Smooth muscle cell (in vitro differentiated cells): Measurements from ENCODE around the gene MED31. TPM values are rescaled to one million over a fixed set of nuclear protein-coding genes. Genes with fewer than 3 reads are reported as not detected.

Source experiments
- DNase-seq: peaks from one replicate; lab custom pipeline; 2025; ENCODE audit not compliant: unreplicated experiment; lab: John Stamatoyannopoulos, UW
- H2AFZ ChIP-seq: fragments of 200-600 bp; sonication (generic); 2 replicates; pipeline ENCODE4 v1.6.0; 2016; ENCODE audit warnings: antibody characterized with exemption, low read depth, mild to moderate bottlenecking
- H3F3A ChIP-seq: fragments of 200-600 bp; sonication (generic); 2 replicates; pipeline ENCODE4 v1.6.0; 2017; ENCODE audit warnings: antibody characterized with exemption, low read depth
- H3K27ac ChIP-seq: fragments of 200-600 bp; sonication (generic); 2 replicates; pipeline ENCODE4 v1.5.1; 2016; ENCODE audit warnings: low read depth, mild to moderate bottlenecking
- H3K27me3 ChIP-seq: fragments of 200-600 bp; sonication (generic); 2 replicates; pipeline ENCODE4 v1.6.1; 2016; ENCODE audit warnings: low read depth, mild to moderate bottlenecking
- H3K36me3 ChIP-seq: fragments of 200-600 bp; sonication (generic); 2 replicates; pipeline ENCODE4 v1.5.1; 2016; ENCODE audit warnings: low read depth
- H3K4me1 ChIP-seq: fragments of 200-600 bp; sonication (generic); 2 replicates; pipeline ENCODE4 v1.5.1; 2016; ENCODE audit warnings: low read depth
- H3K4me2 ChIP-seq: fragments of 200-600 bp; sonication (generic); 2 replicates; pipeline ENCODE4 v1.6.0; 2016; ENCODE audit warnings: mild to moderate bottlenecking
- H3K4me3 ChIP-seq: fragments of 200-600 bp; sonication (generic); 2 replicates; pipeline ENCODE4 v1.5.1; 2016; ENCODE audit warnings: mild to moderate bottlenecking
- H3K79me2 ChIP-seq: fragments of 200-600 bp; sonication (generic); 2 replicates; pipeline ENCODE4 v1.6.0; 2016; ENCODE audit warnings: low read depth, mild to moderate bottlenecking
- H3K9ac ChIP-seq: fragments of 200-600 bp; sonication (generic); 2 replicates; pipeline ENCODE4 v1.6.0; 2016; ENCODE audit warnings: low read depth
- H3K9me3 ChIP-seq: fragments of 200-600 bp; sonication (generic); replicated peaks from 2 replicates; pipeline ENCODE4 v1.5.1; 2016; ENCODE audit warnings: low read depth
- H4K20me1 ChIP-seq: fragments of 200-600 bp; sonication (generic); 2 replicates; pipeline ENCODE4 v1.6.0; 2016; ENCODE audit warnings: low read depth
- WGBS: methylation state at CpG from one replicate; pipeline ENCODE4 v1.1.7; 2016; ENCODE audit warnings: low lambda C conversion rate; 5-methylcytosine and 5-hydroxymethylcytosine counted together
- polyA plus RNA-seq: library from polyadenylated mRNA; unstranded; fragments of >200 nt; fragmentation: Nextera tagmentation; extraction: Ambion mirVana; gene quantifications from 2 replicates; pipeline ENCODE4 v1.2.1, GENCODE V29; 2016
- total RNA-seq: library from RNA; depleted of rRNA; stranded (reverse); fragments of >200 nt; gene quantifications from 2 replicates; pipeline ENCODE4 v1.2.3, GENCODE V29; 2014
- TF ChIP-seq, protein P1 (sequence below): fragments of 200-600 bp; sonication (generic); IDR thresholded peaks from 2 replicates; pipeline ENCODE4 v1.5.1; 2017; ENCODE audit warnings: borderline replicate concordance, mild to moderate bottlenecking, antibody characterized with exemption; ENCODE audit not compliant: insufficient read depth, poor library complexity, severe bottlenecking

The MED31 gene
- total and polyA plus RNA-seq, 2 experiments from 2014 or later = 26.3 to 59.1 TPM

- Histone ChIP-seq H3K9me3 (no peaks in the 10 kb centered on the region), H3K4me3 (no peak overlapping the region), H3K36me3 (peaks cover 33% of the 10 kb centered on the region), H3K4me2 (no peak overlapping the region), H3F3A (no peaks in the 10 kb centered on the region), H3K27ac (no peak overlapping the region), H3K79me2 (peaks cover 14% of the 10 kb centered on the region), H3K4me1 (no peaks in the 10 kb centered on the region), H4K20me1 (peaks cover 47% of the 10 kb centered on the region), H3K27me3 (no peaks in the 10 kb centered on the region), H3K9ac (no peak overlapping the region), H2AFZ (no peak overlapping the region)
- no peak for DNase-seq
- TF ChIP-seq, protein P1, sequence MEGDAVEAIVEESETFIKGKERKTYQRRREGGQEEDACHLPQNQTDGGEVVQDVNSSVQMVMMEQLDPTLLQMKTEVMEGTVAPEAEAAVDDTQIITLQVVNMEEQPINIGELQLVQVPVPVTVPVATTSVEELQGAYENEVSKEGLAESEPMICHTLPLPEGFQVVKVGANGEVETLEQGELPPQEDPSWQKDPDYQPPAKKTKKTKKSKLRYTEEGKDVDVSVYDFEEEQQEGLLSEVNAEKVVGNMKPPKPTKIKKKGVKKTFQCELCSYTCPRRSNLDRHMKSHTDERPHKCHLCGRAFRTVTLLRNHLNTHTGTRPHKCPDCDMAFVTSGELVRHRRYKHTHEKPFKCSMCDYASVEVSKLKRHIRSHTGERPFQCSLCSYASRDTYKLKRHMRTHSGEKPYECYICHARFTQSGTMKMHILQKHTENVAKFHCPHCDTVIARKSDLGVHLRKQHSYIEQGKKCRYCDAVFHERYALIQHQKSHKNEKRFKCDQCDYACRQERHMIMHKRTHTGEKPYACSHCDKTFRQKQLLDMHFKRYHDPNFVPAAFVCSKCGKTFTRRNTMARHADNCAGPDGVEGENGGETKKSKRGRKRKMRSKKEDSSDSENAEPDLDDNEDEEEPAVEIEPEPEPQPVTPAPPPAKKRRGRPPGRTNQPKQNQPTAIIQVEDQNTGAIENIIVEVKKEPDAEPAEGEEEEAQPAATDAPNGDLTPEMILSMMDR = no peak
Measured at GRCh38 chr17:6632530-6632929, 18.9 kb downstream of the MED31 start.

GRCh38 chr17:6630390-6630789 lies 21.0 kb downstream of the MED31 start:
- Histone ChIP-seq H4K20me1 (peaks cover 53% of the 10 kb centered on the region), H2AFZ (no peak overlapping the region), H3K4me3 (no peak overlapping the region), H3K9ac (no peak overlapping the region), H3K4me2 (no peak overlapping the region), H3K9me3 (no peaks in the 10 kb centered on the region), H3K27me3 (no peaks in the 10 kb centered on the region), H3F3A (no peaks in the 10 kb centered on the region), H3K79me2 (peaks cover 28% of the 10 kb centered on the region), H3K36me3 (peaks cover 45% of the 10 kb centered on the region), H3K27ac (no peak overlapping the region), H3K4me1 (no peaks in the 10 kb centered on the region)
- DNase-seq = no peak
- TF ChIP-seq, protein P1 = no peak
- 100% methylated on average over 1 of the region's 1 CpG for WGBS

GRCh38 chr17:6627019-6627418 lies 24.4 kb downstream of the MED31 start:
- H4K20me1 ChIP-seq = peaks cover 59% of the 10 kb centered on the region
- H3K9ac ChIP-seq = no peak overlapping the region
- no peaks in the 10 kb centered on the region for H3K9me3 ChIP-seq
- WGBS = 58% methylated on average over 1 of the region's 1 CpG
- H3K4me2 ChIP-seq = no peak overlapping the region
- H3K36me3 ChIP-seq = peaks cover 30% of the 10 kb centered on the region
- TF ChIP-seq, protein P1 = no peak
- H3F3A ChIP-seq = no peaks in the 10 kb centered on the region
- no peak for DNase-seq
- H3K4me3 ChIP-seq = no peak overlapping the region
- H3K27ac ChIP-seq = no peak overlapping the region
- no peaks in the 10 kb centered on the region for H3K4me1 ChIP-seq
- H3K79me2 ChIP-seq = peaks cover 27% of the 10 kb centered on the region
- no peaks in the 10 kb centered on the region for H3K27me3 ChIP-seq
- no peak overlapping the region for H2AFZ ChIP-seq

DNA sequence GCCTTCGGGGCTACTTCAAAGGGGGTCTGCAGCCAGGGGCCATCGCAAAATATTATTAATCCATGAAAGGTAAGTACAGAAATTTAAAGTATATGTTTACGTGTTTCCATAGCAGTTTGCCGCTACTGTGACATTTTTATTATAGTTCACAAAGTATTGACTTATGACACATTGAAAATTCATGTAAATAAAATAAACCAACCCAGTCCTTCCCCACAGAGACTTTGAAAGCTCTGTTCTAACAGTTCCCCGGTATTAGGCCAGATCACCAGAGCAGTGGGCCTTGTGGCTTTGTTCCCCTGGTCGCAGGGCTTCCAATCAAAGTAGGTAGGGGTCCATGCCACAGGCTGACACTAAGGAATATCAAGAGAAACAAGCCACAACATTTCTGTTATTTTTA lies 24.8 kb downstream of the MED31 start:
- no peaks in the 10 kb centered on the region for H3K4me1 ChIP-seq
- no peak overlapping the region for H3K9ac ChIP-seq
- H3K27ac ChIP-seq = no peak overlapping the region
- TF ChIP-seq, protein P1 = no peak
- no peak overlapping the region for H2AFZ ChIP-seq
- H3K36me3 ChIP-seq = peaks cover 34% of the 10 kb centered on the region
- no peak for DNase-seq
- WGBS = 99% methylated on average over 6 of the region's 6 CpGs
- H3K27me3 ChIP-seq = no peaks in the 10 kb centered on the region
- H3K79me2 ChIP-seq = peaks cover 23% of the 10 kb centered on the region
- no peak overlapping the region for H3K4me3 ChIP-seq
- H3K4me2 ChIP-seq = no peak overlapping the region
- no peaks in the 10 kb centered on the region for H3F3A ChIP-seq
- no peaks in the 10 kb centered on the region for H3K9me3 ChIP-seq
- peaks cover 59% of the 10 kb centered on the region for H4K20me1 ChIP-seq
